Ovary (tissue), 9 donors: Measurements from ENCODE around the gene MT1X. TPM values are rescaled to one million over a fixed set of nuclear protein-coding genes. Genes with fewer than 3 reads are reported as not detected.

Experiments
- DNase-seq, 5 donors: peaks; one replicate each; pipeline ENCODE4 v3.0.0-alpha.2; 2019 to 2020
- H3K27ac ChIP-seq, 2 donors: fragments of 200-600 bp; one replicate each; pipeline versions ENCODE4 v1.5.1 to v1.8.0; 2019 to 2022
- H3K27me3 ChIP-seq: fragments of 200-600 bp; one replicate; pipeline ENCODE4 v1.8.0; 2022
- H3K36me3 ChIP-seq: fragments of 200-600 bp; sonication (generic); one replicate; pipeline ENCODE4 v1.5.1; 2019
- H3K4me1 ChIP-seq: one replicate; pipeline ENCODE4 v1.8.1; 2013; ENCODE audit warnings: mild to moderate bottlenecking, moderate library complexity; ENCODE audit not compliant: insufficient read depth
- H3K4me3 ChIP-seq: fragments of 200-600 bp; sonication (generic); one replicate; pipeline ENCODE4 v1.5.1; 2017
- H3K9me3 ChIP-seq, 2 donors: fragments of 200-600 bp in 1 of 2; sonication (generic) in 1 of 2; one replicate each; pipeline versions ENCODE4 v1.5.1 to v1.8.1; 2013 to 2019; ENCODE audit warnings: mild to moderate bottlenecking in 1 of 2, moderate library complexity in 1 of 2
- EP300 ChIP-seq: sonication (generic); formaldehyde crosslinking; IDR thresholded peaks from one replicate; pipeline ENCODE4 v1.6.1; 2017; ENCODE audit warnings: antibody characterized with exemption
- POLR2A ChIP-seq: fragments of 450-650 bp; IDR thresholded peaks from one replicate; pipeline ENCODE4 v1.6.1; 2017; ENCODE audit warnings: antibody characterized with exemption, mild to moderate bottlenecking, moderate library complexity
- WGBS, 3 donors: extraction: QIAGEN DNeasy Blood & Tissue Kit in 1 of 3; methylation state at CpG; one replicate each; pipeline versions ENCODE4 v1.1.5 to v1.1.7; 2013 to 2017; 5-methylcytosine and 5-hydroxymethylcytosine counted together
- intact Hi-C, 4 donors: fragments of 100-400 bp; cut with DNase I; formaldehyde crosslinking; loops; one replicate each; pipeline versions ENCODE4 v1.11.0 to v1.15.1; 2022 to 2023
- polyA plus RNA-seq, 2 donors: library from polyadenylated mRNA; stranded (reverse); fragments of 200-250 nt in 1 of 2; fragments of 350-450 nt in 1 of 2; fragmentation: Illumina TruSeq in 1 of 2; extraction: RNeasy Lipid Tissue Mini Kit (QIAGEN cat#74804) in 1 of 2; gene quantifications; one replicate each; pipeline ENCODE4 v1.2.3, GENCODE V29; 2013 to 2014
- total RNA-seq, 7 donors: library from RNA; depleted of rRNA in 2 of 7; stranded (reverse); fragments of >200 nt in 2 of 7; fragmentation: NEBNext Ultra II Directional in 3 of 7; extraction: Animal tissue kit (Norgen Biotek cat#: 25700) in 3 of 7; gene quantifications; one replicate each; pipeline versions ENCODE4 v1.1.0 to v1.2.4, GENCODE V29; 2016 to 2023
- TF ChIP-seq, protein P1 (sequence below), 3 donors: fragments of 450-650 bp in 2 of 3; fragments of 200-600 bp in 1 of 3; IDR thresholded peaks; one replicate each; pipeline versions ENCODE4 v1.5.1 to v1.8.0; 2016 to 2022; ENCODE audit warnings: antibody characterized with exemption in 3 of 3, mild to moderate bottlenecking in 1 of 3
- donor health status: DM: no; HTN: no; CAD: no; lungs with moderate emphysema.
- donor health status: DM: no; HTN: no; CAD: no.
- donor health status: Bipolar disorder and iron deficiency.
- donor health status: DM: yes; HTN: yes; CAD: no.
- donor health status: DM: no; HTN: no; CAD: no.
- donor health status: DM: yes; HTN: yes; CAD: no.

MT1X gene
- total and polyA plus RNA-seq, 9 donors = 10.0 to 1,106 (median 141) TPM

DNA sequence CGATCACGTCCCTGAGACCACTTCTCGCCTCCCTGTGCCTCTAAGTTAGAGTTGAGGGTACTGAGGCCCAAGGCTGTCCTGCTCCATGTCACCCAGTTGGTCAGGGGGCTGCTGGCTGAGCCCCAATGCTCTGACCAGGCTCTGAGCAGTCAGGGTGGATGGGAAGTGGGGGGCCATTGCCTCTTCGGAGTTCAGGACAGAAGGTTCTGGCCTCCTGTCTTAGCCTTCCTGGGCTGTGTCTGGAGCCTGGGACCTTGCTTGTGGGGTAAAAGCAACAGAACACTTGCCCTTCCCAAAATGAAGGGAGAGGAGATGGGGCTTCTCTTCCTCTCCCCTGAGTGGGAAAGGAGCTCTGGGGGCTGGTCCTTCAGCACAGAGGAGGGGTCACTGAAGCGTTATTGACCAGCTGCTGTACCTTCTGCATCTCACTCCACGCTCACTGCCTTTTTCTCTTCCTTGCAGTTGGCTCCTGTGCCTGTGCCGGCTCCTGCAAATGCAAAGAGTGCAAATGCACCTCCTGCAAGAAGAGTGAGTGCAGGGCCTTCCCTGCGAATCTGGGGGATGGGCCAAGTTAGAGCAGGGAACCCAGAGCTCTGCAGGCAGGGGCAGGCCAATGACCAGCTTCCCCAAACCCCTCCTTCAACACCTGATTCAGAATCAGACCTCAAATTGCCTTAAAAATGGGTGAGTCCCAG, 580 bp downstream of the MT1X start:
- H3K4me1 ChIP-seq = peaks cover 14% of the 10 kb centered on the region
- H3K27me3 ChIP-seq = no peaks in the 10 kb centered on the region
- TF ChIP-seq EP300 (no peak), POLR2A (no peak)
- TF ChIP-seq, protein P1, sequence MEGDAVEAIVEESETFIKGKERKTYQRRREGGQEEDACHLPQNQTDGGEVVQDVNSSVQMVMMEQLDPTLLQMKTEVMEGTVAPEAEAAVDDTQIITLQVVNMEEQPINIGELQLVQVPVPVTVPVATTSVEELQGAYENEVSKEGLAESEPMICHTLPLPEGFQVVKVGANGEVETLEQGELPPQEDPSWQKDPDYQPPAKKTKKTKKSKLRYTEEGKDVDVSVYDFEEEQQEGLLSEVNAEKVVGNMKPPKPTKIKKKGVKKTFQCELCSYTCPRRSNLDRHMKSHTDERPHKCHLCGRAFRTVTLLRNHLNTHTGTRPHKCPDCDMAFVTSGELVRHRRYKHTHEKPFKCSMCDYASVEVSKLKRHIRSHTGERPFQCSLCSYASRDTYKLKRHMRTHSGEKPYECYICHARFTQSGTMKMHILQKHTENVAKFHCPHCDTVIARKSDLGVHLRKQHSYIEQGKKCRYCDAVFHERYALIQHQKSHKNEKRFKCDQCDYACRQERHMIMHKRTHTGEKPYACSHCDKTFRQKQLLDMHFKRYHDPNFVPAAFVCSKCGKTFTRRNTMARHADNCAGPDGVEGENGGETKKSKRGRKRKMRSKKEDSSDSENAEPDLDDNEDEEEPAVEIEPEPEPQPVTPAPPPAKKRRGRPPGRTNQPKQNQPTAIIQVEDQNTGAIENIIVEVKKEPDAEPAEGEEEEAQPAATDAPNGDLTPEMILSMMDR (IDR thresholded peaks at IDR 0.05) = no peak
- H3K27ac ChIP-seq = peak overlapping the region in 1 of 2 donors; percentile 37
- peak overlapping the region; percentile 35 for H3K4me3 ChIP-seq
- intact Hi-C loops = loop anchor here in 2 of 4 donors (1.0 to 10.0 kb wide), 2 partner anchors 75 to 98 kb away; partner anchors contain the start of genes MT2A (in 1 of the 2) and MT3 (in 1 of the 2)
- H3K9me3 ChIP-seq = no peaks in the 10 kb centered on the region
- no peaks in the 10 kb centered on the region for H3K36me3 ChIP-seq
- DNase-seq = peak in 3 of 5 donors; percentile 17 to 52 (median 30)
- WGBS, 3 donors = 20 to 29% (median 25%) methylated on average over 8 of the region's 8 CpGs

DNA sequence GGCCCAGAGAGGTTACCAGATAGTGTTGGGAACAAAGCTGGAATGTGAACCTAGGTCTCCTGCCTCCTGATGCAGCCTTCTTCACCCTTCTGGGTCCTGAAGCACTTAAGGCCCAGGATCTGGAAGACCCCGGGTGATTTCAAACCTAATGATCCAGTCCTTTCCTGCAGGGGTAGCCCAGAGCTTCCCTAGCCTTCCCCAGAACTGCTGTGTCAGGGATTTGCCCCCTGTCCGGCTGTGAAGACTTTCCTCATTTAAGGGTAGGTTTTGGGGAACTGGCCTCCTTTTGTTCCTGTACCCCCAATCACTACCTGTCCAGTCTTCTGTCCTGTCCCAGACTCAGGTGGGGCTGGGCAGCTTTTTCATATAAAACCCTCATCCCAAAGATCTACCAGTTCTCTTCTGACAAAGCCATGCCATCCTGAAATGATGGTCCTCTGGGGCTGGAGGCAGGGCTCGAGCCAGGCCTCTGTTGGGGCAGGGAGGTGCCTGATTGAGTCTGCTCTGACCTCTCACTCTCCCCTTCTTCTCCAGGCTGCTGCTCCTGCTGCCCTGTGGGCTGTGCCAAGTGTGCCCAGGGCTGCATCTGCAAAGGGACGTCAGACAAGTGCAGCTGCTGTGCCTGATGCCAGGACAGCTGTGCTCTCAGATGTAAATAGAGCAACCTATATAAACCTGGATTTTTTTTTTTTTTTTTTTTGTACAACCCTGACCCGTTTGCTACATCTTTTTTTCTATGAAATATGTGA, 1.3 kb downstream of the MT1X start:
- 75 to 86% (median 77%) methylated on average over 5 of the region's 5 CpGs for WGBS, 3 donors
- H3K4me3 ChIP-seq = peak overlapping the region; percentile 35
- H3K9me3 ChIP-seq = no peaks in the 10 kb centered on the region
- H3K27ac ChIP-seq = no peak overlapping the region
- intact Hi-C loops = loop anchor here in 1 of 4 donors (10.0 kb wide), 1 partner anchor 99 kb away; the partner anchor contains the start of gene MT3
- no peak for DNase-seq
- H3K36me3 ChIP-seq = no peaks in the 10 kb centered on the region
- no peaks in the 10 kb centered on the region for H3K27me3 ChIP-seq
- peaks cover 14% of the 10 kb centered on the region for H3K4me1 ChIP-seq
- TF ChIP-seq EP300 (no peak), POLR2A (no peak)
- TF ChIP-seq, protein P1 (IDR thresholded peaks at IDR 0.05) = no peak

GRCh38 chr16:56684256-56684925, 2.1 kb downstream of the MT1X start:
- no peak for DNase-seq
- Histone ChIP-seq H3K4me3 (no peak overlapping the region), H3K36me3 (no peaks in the 10 kb centered on the region), H3K9me3 (no peaks in the 10 kb centered on the region), H3K27me3 (no peaks in the 10 kb centered on the region), H3K27ac (no peak overlapping the region), H3K4me1 (peaks cover 14% of the 10 kb centered on the region)
- TF ChIP-seq POLR2A = no peak
- no peak for TF ChIP-seq EP300
- TF ChIP-seq, protein P1 (IDR thresholded peaks at IDR 0.05) = no peak
- intact Hi-C loops = loop anchor here in 1 of 4 donors (10.0 kb wide), 1 partner anchor 100 kb away; the partner anchor contains the start of gene MT3
- WGBS, 3 donors = 64 to 77% (median 72%) methylated on average over 4 of the region's 4 CpGs

- WGBS, 3 donors = 79 to 90% (median 89%) methylated on average over 4 of the region's 4 CpGs
- Histone ChIP-seq H3K36me3 (no peaks in the 10 kb centered on the region), H3K27ac (no peak overlapping the region), H3K9me3 (no peaks in the 10 kb centered on the region), H3K27me3 (no peaks in the 10 kb centered on the region), H3K4me1 (peaks cover 14% of the 10 kb centered on the region), H3K4me3 (no peak overlapping the region)
- intact Hi-C loops = loop anchor here in 1 of 4 donors (10.0 kb wide), 1 partner anchor 100 kb away; the partner anchor contains the start of gene MT3
- no peak for DNase-seq
- no peak for TF ChIP-seq EP300
- TF ChIP-seq, protein P1 (IDR thresholded peaks at IDR 0.05) = no peak
- no peak for TF ChIP-seq POLR2A
These were observed 2.8 kb downstream of the MT1X start for GRCh38 chr16:56684926-56685590.
